Adrenal gland (tissue), 12 donors: ENCODE measurements around the gene ATP9B. TPM values are rescaled to one million over a fixed set of nuclear protein-coding genes. Genes with fewer than 3 reads are reported as not detected.

Experiments
- DNase-seq, 7 donors: peaks; one replicate each; pipeline ENCODE4 v3.0.0-alpha.2; 2019 to 2020
- H3K27ac ChIP-seq, 5 donors: fragments of 200-600 bp; sonication (generic) in 4 of 5; 1 replicate in 3 of 5; 2 replicates in 2 of 5; pipeline versions ENCODE4 v1.5.1 to v1.8.0; 2016 to 2020; ENCODE audit warnings: mild to moderate bottlenecking in 1 of 5
- H3K27me3 ChIP-seq: fragments of 200-600 bp; 2 replicates; pipeline ENCODE4 v1.8.0; 2021
- H3K36me3 ChIP-seq, 2 donors: fragments of 200-600 bp; replicated peaks in 1 of 2; 1 replicate in 1 of 2; 2 replicates in 1 of 2; pipeline versions ENCODE4 v1.5.1 to v1.8.0; 2018 to 2022
- H3K4me1 ChIP-seq, 2 donors: fragments of 200-600 bp; replicated peaks in 1 of 2; 1 replicate in 1 of 2; 2 replicates in 1 of 2; pipeline versions ENCODE4 v1.5.1 to v1.8.0; 2018 to 2021
- H3K4me3 ChIP-seq, 4 donors: fragments of 200-600 bp; sonication (generic) in 3 of 4; one replicate each; pipeline ENCODE4 v1.5.1; 2016 to 2018
- H3K9me3 ChIP-seq, 3 donors: fragments of 200-600 bp; sonication (generic) in 1 of 3; replicated peaks in 1 of 3; 1 replicate in 2 of 3; 2 replicates in 1 of 3; pipeline versions ENCODE4 v1.5.1 to v1.8.0; 2016 to 2021
- CTCF ChIP-seq, 6 experiments: fragments of 450-650 bp in 4 of 6; fragments of 200-600 bp in 2 of 6; sonication (generic) in 1 of 6; IDR thresholded peaks; 1 replicate in 5 of 6; 2 replicates in 1 of 6; pipeline versions ENCODE4 v1.5.1 to v1.8.0; 2016 to 2021; ENCODE audit warnings: antibody characterized with exemption in 6 of 6, mild to moderate bottlenecking in 2 of 6, moderate library complexity in 1 of 6
- POLR2A ChIP-seq, 2 donors: fragments of 450-650 bp; IDR thresholded peaks; one replicate each; pipeline ENCODE4 v1.6.1; 2017; ENCODE audit warnings: antibody characterized with exemption in 2 of 2, mild to moderate bottlenecking in 2 of 2, moderate library complexity in 1 of 2
- WGBS, 4 donors: extraction: QIAGEN DNeasy Blood & Tissue Kit in 2 of 4; methylation state at CpG; one replicate each; pipeline versions ENCODE4 v1.1.5 to v1.1.7; 2013 to 2017; 5-methylcytosine and 5-hydroxymethylcytosine counted together
- intact Hi-C, 2 donors: fragments of 100-400 bp; cut with DNase I; formaldehyde crosslinking; loops; one replicate each; pipeline versions ENCODE4 v1.14.1 to v1.15.0; 2022 to 2023
- polyA plus RNA-seq, 3 donors: library from polyadenylated mRNA; stranded (reverse); fragments of 200-250 nt in 2 of 3; fragments of 350-450 nt in 1 of 3; fragmentation: Illumina TruSeq in 1 of 3; extraction: RNeasy Lipid Tissue Mini Kit (QIAGEN cat#74804) in 1 of 3; gene quantifications; one replicate each; pipeline ENCODE4 v1.2.3, GENCODE V29; 2013 to 2014
- total RNA-seq, 9 donors: library from RNA; depleted of rRNA in 4 of 9; stranded (reverse); fragments of >200 nt in 4 of 9; fragments of 120-200 nt in 1 of 9; fragmentation: NEBNext Ultra II Directional in 1 of 9; extraction: Animal tissue kit (Norgen Biotek cat#: 25700) in 1 of 9; gene quantifications; one replicate each; pipeline versions ENCODE4 v1.1.0 to v1.2.4, GENCODE V29; 2013 to 2023
- donor health status: healthy with polysubstance abuse.
- donor health status: Bipolar disorder and iron deficiency.
- donor health status: DM: yes; HTN: yes; CAD: no.
- donor health status: DM: no; HTN: no; CAD: no.
- donor health status: DM: no; HTN: no; CAD: no.
- donor health status: DM: yes; HTN: yes; CAD: no.

Gene ATP9B
- total and polyA plus RNA-seq, 12 donors: 16.3 to 36.0 (median 27.7) TPM

- 81 to 85% (median 84%) methylated on average over 5 of the region's 5 CpGs for WGBS, 4 donors
- DNase-seq: no peak
- no peaks in the 10 kb centered on the region for H3K9me3 ChIP-seq
- intact Hi-C loops: no loop called here
- TF ChIP-seq CTCF (IDR thresholded peaks at IDR 0.05) (no peak), POLR2A (IDR thresholded peaks at IDR 0.05) (no peak)
- no peak overlapping the region for H3K4me3 ChIP-seq
- H3K4me1 ChIP-seq: no peaks in the 10 kb centered on the region
- no peaks in the 10 kb centered on the region for H3K27me3 ChIP-seq
- H3K27ac ChIP-seq: no peak overlapping the region
- no peaks in the 10 kb centered on the region for H3K36me3 ChIP-seq
Measured at GRCh38 chr18:79111483-79111882, 42.3 kb downstream of the ATP9B start.

- TF ChIP-seq CTCF (IDR thresholded peaks at IDR 0.05): no peak
- no peak for TF ChIP-seq POLR2A (IDR thresholded peaks at IDR 0.05)
- H3K4me1 ChIP-seq: no peaks in the 10 kb centered on the region
- no peak for DNase-seq
- 77 to 89% (median 81%) methylated on average over 3 of the region's 3 CpGs for WGBS, 4 donors
- H3K9me3 ChIP-seq: no peaks in the 10 kb centered on the region
- H3K4me3 ChIP-seq: no peak overlapping the region
- no peak overlapping the region for H3K27ac ChIP-seq
- H3K27me3 ChIP-seq: no peaks in the 10 kb centered on the region
- H3K36me3 ChIP-seq: no peaks in the 10 kb centered on the region
- intact Hi-C loops: no loop called here
Measured at GRCh38 chr18:79117385-79117784, 48.2 kb downstream of the ATP9B start.

GRCh38 chr18:79117788-79118187 lies 48.6 kb downstream of the ATP9B start:
- H3K4me1 ChIP-seq: no peaks in the 10 kb centered on the region
- intact Hi-C loops: no loop called here
- H3K27ac ChIP-seq: no peak overlapping the region
- TF ChIP-seq POLR2A (IDR thresholded peaks at IDR 0.05): no peak
- TF ChIP-seq CTCF (IDR thresholded peaks at IDR 0.05): no peak
- H3K36me3 ChIP-seq: no peaks in the 10 kb centered on the region
- H3K9me3 ChIP-seq: no peaks in the 10 kb centered on the region
- 66 to 73% (median 71%) methylated on average over 1 of the region's 1 CpG for WGBS, 4 donors
- H3K4me3 ChIP-seq: no peak overlapping the region
- DNase-seq: no peak
- no peaks in the 10 kb centered on the region for H3K27me3 ChIP-seq

GRCh38 chr18:79118797-79119196 lies 49.6 kb downstream of the ATP9B start:
- H3K4me3 ChIP-seq: no peak overlapping the region
- DNase-seq: no peak
- WGBS, 4 donors: 94 to 97% (median 97%) methylated on average over 5 of the region's 5 CpGs
- no peaks in the 10 kb centered on the region for H3K9me3 ChIP-seq
- no peaks in the 10 kb centered on the region for H3K4me1 ChIP-seq
- no peak overlapping the region for H3K27ac ChIP-seq
- no peaks in the 10 kb centered on the region for H3K36me3 ChIP-seq
- TF ChIP-seq CTCF (IDR thresholded peaks at IDR 0.05) (no peak), POLR2A (IDR thresholded peaks at IDR 0.05) (no peak)
- intact Hi-C loops: no loop called here
- H3K27me3 ChIP-seq: no peaks in the 10 kb centered on the region
